C4-2B (cell line): ENCODE results near the gene MAP2K2.

Source experiments
- H3K27ac ChIP-seq: fragments of 450-650 bp; 2 replicates; pipeline ENCODE4 v1.5.1; 2017
- CTCF ChIP-seq: fragments of 450-650 bp; conservative IDR thresholded peaks from 2 replicates; pipeline ENCODE4 v1.5.1; 2017; ENCODE audit warnings: mild to moderate bottlenecking
- ZFX ChIP-seq: fragments of 450-650 bp; IDR thresholded peaks from 2 replicates; pipeline ENCODE4 v1.6.1; 2017

MAP2K2 gene

GRCh38 chr19:4094761-4095487, 29.0 kb downstream of the MAP2K2 start:
- TF ChIP-seq CTCF: no peak
- H3K27ac ChIP-seq: no peak overlapping the region

GRCh38 chr19:4094291-4094690, 29.6 kb downstream of the MAP2K2 start:
- no peak overlapping the region for H3K27ac ChIP-seq

GRCh38 chr19:4093643-4094175, 30.2 kb downstream of the MAP2K2 start:
- TF ChIP-seq CTCF: no peak
- TF ChIP-seq ZFX: no peak
- H3K27ac ChIP-seq: no peak overlapping the region

More at GRCh38 chr19:4094291-4094690, 29.6 kb downstream of the MAP2K2 start:
- no peak for TF ChIP-seq CTCF
- TF ChIP-seq ZFX: no peak

GRCh38 chr19:4090356-4091220, 33.3 kb downstream of the MAP2K2 start:
- TF ChIP-seq CTCF (no peak), ZFX (no peak)
- no peak overlapping the region for H3K27ac ChIP-seq

GRCh38 chr19:4089946-4090345, 34.0 kb downstream of the MAP2K2 start:
- no peak overlapping the region for H3K27ac ChIP-seq
- no peak for TF ChIP-seq CTCF

- no peak for TF ChIP-seq ZFX
- TF ChIP-seq CTCF: no peak
Measured at GRCh38 chr19:4089400-4089908, 34.5 kb downstream of the MAP2K2 start.

GRCh38 chr19:4088975-4089374, 34.9 kb downstream of the MAP2K2 start:
- TF ChIP-seq ZFX (no peak), CTCF (no peak)
- no peak overlapping the region for H3K27ac ChIP-seq

More at GRCh38 chr19:4089400-4089908, 34.5 kb downstream of the MAP2K2 start:
- no peak overlapping the region for H3K27ac ChIP-seq
